MM.1S (cell line): ENCODE data around the gene AARS1.

Experiments
- DNase-seq: peaks from one replicate; pipeline ENCODE4 v3.0.0-alpha.2; 2015
- H2AFZ ChIP-seq: fragments of 300-600 bp; sonication (generic); 2 replicates; pipeline ENCODE4 v1.6.0; 2016; ENCODE audit warnings: antibody characterized with exemption, low read length
- H3F3A ChIP-seq: fragments of 300-600 bp; sonication (generic); 2 replicates; pipeline ENCODE4 v1.6.1; 2016; ENCODE audit warnings: mild to moderate bottlenecking, antibody characterized with exemption, low read length, moderate library complexity, mixed read lengths; ENCODE audit not compliant: insufficient read depth
- H3K27ac ChIP-seq: fragments of 300-600 bp; sonication (generic); 2 replicates; pipeline ENCODE4 v1.5.1; 2016; ENCODE audit warnings: mild to moderate bottlenecking, low read length
- H3K27me3 ChIP-seq: fragments of 300-600 bp; sonication (generic); replicated peaks from 2 replicates; pipeline ENCODE4 v1.6.0; 2016; ENCODE audit warnings: low read length; ENCODE audit not compliant: insufficient read depth
- H3K36me3 ChIP-seq: fragments of 300-600 bp; sonication (generic); replicated peaks from 2 replicates; pipeline ENCODE4 v1.6.1; 2016; ENCODE audit warnings: mild to moderate bottlenecking, low read length, mixed read lengths; ENCODE audit not compliant: insufficient read depth
- H3K4me1 ChIP-seq: fragments of 300-600 bp; sonication (generic); 2 replicates; pipeline ENCODE4 v1.6.1; 2016; ENCODE audit warnings: low read length, mixed read lengths
- H3K4me2 ChIP-seq: fragments of 300-600 bp; sonication (generic); 2 replicates; pipeline ENCODE4 v1.6.0; 2016; ENCODE audit warnings: low read depth, low read length
- H3K4me3 ChIP-seq: fragments of 300-600 bp; sonication (generic); 2 replicates; pipeline ENCODE4 v1.5.1; 2016; ENCODE audit warnings: low read length, mixed read lengths
- H3K79me2 ChIP-seq: fragments of 300-600 bp; sonication (generic); 2 replicates; pipeline ENCODE4 v1.6.1; 2016; ENCODE audit warnings: mixed run types, low read length, mixed read lengths
- H3K9ac ChIP-seq: fragments of 300-600 bp; sonication (generic); 2 replicates; pipeline ENCODE4 v1.6.1; 2016; ENCODE audit warnings: low read length, mixed read lengths
- H3K9me2 ChIP-seq: fragments of 300-600 bp; sonication (generic); replicated peaks from 2 replicates; pipeline ENCODE4 v1.6.1; 2016; ENCODE audit warnings: mild to moderate bottlenecking, low read length, mixed read lengths; ENCODE audit not compliant: insufficient read depth
- H3K9me3 ChIP-seq: fragments of 300-600 bp; sonication (generic); replicated peaks from 2 replicates; pipeline ENCODE4 v1.6.1; 2016; ENCODE audit warnings: mild to moderate bottlenecking, low read length, mixed read lengths; ENCODE audit not compliant: insufficient read depth
- H4K20me1 ChIP-seq: fragments of 300-600 bp; sonication (generic); 2 replicates; pipeline ENCODE4 v1.6.1; 2016; ENCODE audit warnings: mild to moderate bottlenecking, low read length, moderate library complexity, mixed read lengths; ENCODE audit not compliant: insufficient read depth
- EZH2 ChIP-seq: fragments of 300-600 bp; sonication (generic); optimal IDR thresholded peaks from 2 replicates; pipeline ENCODE3; 2017; ENCODE audit warnings: low read depth, mild to moderate bottlenecking, antibody characterized with exemption, low read length, mixed read lengths
- EZH2phosphoT487 ChIP-seq: fragments of 300-600 bp; sonication (generic); IDR thresholded peaks from 2 replicates; pipeline ENCODE4 v1.6.1; 2018; ENCODE audit warnings: antibody characterized with exemption, low read length
- TF ChIP-seq, protein P1 (sequence below): fragments of 300-600 bp; sonication (generic); IDR thresholded peaks from 2 replicates; pipeline ENCODE4 v1.5.1; 2016; ENCODE audit warnings: antibody characterized with exemption, low read length, mixed read lengths

Gene AARS1

GRCh38 chr16:70331588-70332358 is 42.5 kb upstream of the AARS1 start:
- Histone ChIP-seq H3F3A (no peaks in the 10 kb centered on the region), H3K9ac (no peak overlapping the region), H3K4me1 (no peaks in the 10 kb centered on the region), H2AFZ (no peak overlapping the region), H4K20me1 (no peaks in the 10 kb centered on the region), H3K9me2 (no peaks in the 10 kb centered on the region), H3K4me3 (no peak overlapping the region), H3K36me3 (no peaks in the 10 kb centered on the region), H3K79me2 (no peaks in the 10 kb centered on the region), H3K9me3 (no peaks in the 10 kb centered on the region), H3K4me2 (no peak overlapping the region), H3K27ac (no peak overlapping the region), H3K27me3 (no peaks in the 10 kb centered on the region)
- TF ChIP-seq, protein P1, sequence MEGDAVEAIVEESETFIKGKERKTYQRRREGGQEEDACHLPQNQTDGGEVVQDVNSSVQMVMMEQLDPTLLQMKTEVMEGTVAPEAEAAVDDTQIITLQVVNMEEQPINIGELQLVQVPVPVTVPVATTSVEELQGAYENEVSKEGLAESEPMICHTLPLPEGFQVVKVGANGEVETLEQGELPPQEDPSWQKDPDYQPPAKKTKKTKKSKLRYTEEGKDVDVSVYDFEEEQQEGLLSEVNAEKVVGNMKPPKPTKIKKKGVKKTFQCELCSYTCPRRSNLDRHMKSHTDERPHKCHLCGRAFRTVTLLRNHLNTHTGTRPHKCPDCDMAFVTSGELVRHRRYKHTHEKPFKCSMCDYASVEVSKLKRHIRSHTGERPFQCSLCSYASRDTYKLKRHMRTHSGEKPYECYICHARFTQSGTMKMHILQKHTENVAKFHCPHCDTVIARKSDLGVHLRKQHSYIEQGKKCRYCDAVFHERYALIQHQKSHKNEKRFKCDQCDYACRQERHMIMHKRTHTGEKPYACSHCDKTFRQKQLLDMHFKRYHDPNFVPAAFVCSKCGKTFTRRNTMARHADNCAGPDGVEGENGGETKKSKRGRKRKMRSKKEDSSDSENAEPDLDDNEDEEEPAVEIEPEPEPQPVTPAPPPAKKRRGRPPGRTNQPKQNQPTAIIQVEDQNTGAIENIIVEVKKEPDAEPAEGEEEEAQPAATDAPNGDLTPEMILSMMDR, result peak; percentile 44
- no peak for TF ChIP-seq EZH2
- TF ChIP-seq EZH2phosphoT487, result no peak
- DNase-seq, result no peak

DNA sequence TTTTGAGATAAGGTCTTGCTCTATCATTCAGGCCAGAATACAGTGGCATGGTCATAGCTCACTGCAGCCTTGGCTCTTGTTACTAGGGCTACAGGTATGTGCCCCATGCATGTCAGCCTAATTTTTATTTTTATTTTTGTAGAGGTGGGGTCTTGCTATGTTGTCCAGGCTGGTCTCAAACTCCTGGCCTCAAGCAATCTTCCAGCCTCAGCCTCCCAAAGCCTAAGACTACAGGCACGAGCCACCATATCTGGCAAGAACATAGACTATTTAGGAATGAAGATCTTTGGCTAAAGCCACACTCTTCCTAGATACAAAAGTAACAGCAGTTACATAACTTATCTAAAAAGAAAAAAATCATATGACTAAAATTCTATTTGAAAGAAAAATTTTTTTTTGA is 41.8 kb upstream of the AARS1 start:
- no peaks in the 10 kb centered on the region for H3K9me3 ChIP-seq
- no peaks in the 10 kb centered on the region for H3K9me2 ChIP-seq
- no peaks in the 10 kb centered on the region for H3K27me3 ChIP-seq
- no peaks in the 10 kb centered on the region for H4K20me1 ChIP-seq
- no peaks in the 10 kb centered on the region for H3K79me2 ChIP-seq
- H3K27ac ChIP-seq, result no peak overlapping the region
- H3F3A ChIP-seq, result no peaks in the 10 kb centered on the region
- H3K4me1 ChIP-seq, result no peaks in the 10 kb centered on the region
- TF ChIP-seq, protein P1, result no peak
- TF ChIP-seq EZH2phosphoT487, result no peak
- no peak for TF ChIP-seq EZH2
- no peak overlapping the region for H3K4me2 ChIP-seq
- H3K36me3 ChIP-seq, result no peaks in the 10 kb centered on the region
- DNase-seq, result no peak
- H3K9ac ChIP-seq, result no peak overlapping the region
- no peak overlapping the region for H3K4me3 ChIP-seq
- no peak overlapping the region for H2AFZ ChIP-seq

GRCh38 chr16:70324998-70325747 is 35.9 kb upstream of the AARS1 start:
- no peaks in the 10 kb centered on the region for H3K4me1 ChIP-seq
- H3K79me2 ChIP-seq, result no peaks in the 10 kb centered on the region
- H3K9me2 ChIP-seq, result no peaks in the 10 kb centered on the region
- TF ChIP-seq, protein P1, result no peak
- TF ChIP-seq EZH2phosphoT487 (no peak), EZH2 (no peak)
- no peaks in the 10 kb centered on the region for H4K20me1 ChIP-seq
- H2AFZ ChIP-seq, result no peak overlapping the region
- H3K9me3 ChIP-seq, result no peaks in the 10 kb centered on the region
- peaks cover 9% of the 10 kb centered on the region for H3F3A ChIP-seq
- H3K36me3 ChIP-seq, result no peaks in the 10 kb centered on the region
- no peak overlapping the region for H3K4me2 ChIP-seq
- no peak overlapping the region for H3K9ac ChIP-seq
- no peak overlapping the region for H3K27ac ChIP-seq
- DNase-seq, result no peak
- H3K27me3 ChIP-seq, result no peaks in the 10 kb centered on the region
- no peak overlapping the region for H3K4me3 ChIP-seq
